GM15510 (cell line): Measurements from ENCODE around the gene BAZ2B.

Source experiments
- POLR2A ChIP-seq: IDR thresholded peaks from 3 replicates; pipeline ENCODE4 v1.6.1; 2011; ENCODE audit warnings: borderline replicate concordance; ENCODE audit not compliant: insufficient read length; ENCODE audit errors: extremely low read depth

Gene BAZ2B

DNA sequence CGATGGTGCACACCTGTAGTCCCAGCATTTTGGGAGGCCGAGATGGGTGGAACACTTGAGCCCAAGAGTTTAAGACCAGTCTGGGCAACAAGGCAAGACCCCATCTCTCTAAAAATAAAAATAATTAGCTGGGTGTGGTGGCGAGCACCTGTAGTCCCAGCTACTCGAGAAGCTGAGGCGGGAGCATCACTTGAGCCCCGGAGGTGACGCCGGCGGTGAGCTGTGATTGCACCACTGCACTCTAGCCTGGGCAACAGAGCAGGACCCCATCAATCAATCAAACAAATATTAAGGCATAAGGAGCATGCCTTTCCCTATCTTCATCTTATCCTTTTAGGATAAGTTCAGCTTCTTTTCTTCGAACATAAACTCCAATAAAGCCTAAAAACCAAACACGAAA lies 330.9 kb downstream of the BAZ2B start:
- no peak for TF ChIP-seq POLR2A

DNA sequence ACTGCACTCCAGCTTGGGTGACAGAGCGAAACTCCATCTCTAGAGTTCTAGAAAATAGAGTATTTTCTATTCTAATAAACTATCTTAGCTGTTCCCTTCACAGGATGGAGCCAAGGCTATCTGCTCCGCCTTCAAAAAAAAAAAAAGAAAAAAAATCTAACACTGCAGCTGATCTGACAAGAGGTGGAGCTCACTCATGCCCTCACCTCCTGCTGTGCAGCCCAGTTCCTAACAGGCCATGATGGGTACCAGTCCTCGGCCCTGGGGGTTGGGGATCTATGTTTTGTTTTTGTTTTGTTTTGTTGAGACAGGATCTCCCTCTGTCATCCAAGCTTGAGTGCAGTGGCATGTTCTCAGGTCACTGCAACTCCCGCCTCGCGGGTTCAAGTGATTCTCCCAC lies 332.8 kb downstream of the BAZ2B start:
- TF ChIP-seq POLR2A, result no peak

DNA sequence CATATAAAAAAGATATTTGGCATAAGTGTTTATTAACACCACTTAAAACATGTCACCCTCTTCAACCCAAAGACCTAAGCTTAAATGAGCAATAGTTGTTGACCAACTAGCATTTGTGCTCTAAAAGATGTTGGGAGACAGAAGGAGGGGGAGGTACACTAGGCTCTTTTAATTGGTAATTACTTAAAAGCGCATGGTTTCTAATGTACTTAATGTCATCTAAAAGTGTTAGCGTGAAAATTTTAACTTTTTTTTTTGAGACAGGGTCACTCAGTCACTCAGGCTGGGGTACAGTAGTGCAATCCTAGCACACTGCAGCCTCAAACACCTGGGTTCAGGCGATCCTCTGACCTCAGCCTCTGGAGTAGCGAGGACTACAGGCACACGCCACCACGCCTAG lies 335.3 kb downstream of the BAZ2B start:
- no peak for TF ChIP-seq POLR2A

DNA sequence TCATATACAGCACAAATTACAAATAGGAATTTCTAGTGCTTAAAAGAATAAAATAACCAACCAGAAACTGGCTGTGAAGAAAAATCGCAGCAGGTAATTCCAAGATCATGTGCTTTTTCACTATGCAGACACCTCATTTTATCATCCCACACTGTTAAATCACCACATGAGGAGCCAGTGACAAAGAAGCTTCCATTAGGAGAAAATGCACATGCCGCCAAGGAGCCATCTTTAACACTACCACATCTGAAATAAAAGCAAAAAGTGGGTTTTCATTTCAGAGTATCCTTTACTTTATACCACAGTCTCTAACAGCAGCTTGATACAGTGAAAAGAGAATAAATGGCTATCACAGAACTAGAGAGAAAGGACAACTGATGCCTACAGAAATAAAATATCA lies 336.6 kb downstream of the BAZ2B start:
- no peak for TF ChIP-seq POLR2A

- no peak for TF ChIP-seq POLR2A
Measured at GRCh38 chr2:159275111-159275510, 341.2 kb downstream of the BAZ2B start.

GRCh38 chr2:159272156-159272555 lies 344.2 kb downstream of the BAZ2B start:
- no peak for TF ChIP-seq POLR2A

- TF ChIP-seq POLR2A, result no peak
Measured at GRCh38 chr2:159270744-159271379, 345.5 kb downstream of the BAZ2B start.
